ENCODE data around the gene RHOF. TPM values are rescaled to one million over a fixed set of nuclear protein-coding genes. Genes with fewer than 3 reads are reported as not detected.

Gene RHOF
- total RNA-seq, 1 experiment from 2014 or later: 71.8 TPM

GRCh38 chr12:121786440-121786825 lies 7.1 kb downstream of the RHOF start:
- Histone ChIP-seq H3K9me3 (ENCODE audit: control insufficient read depth, insufficient read depth, low read depth, low read length) (no peaks in the 10 kb centered on the region), H3K36me3 (ENCODE audit: control insufficient read depth, insufficient read depth, low read length) (no peaks in the 10 kb centered on the region), H3K4me3 (ENCODE audit: low read depth in 2 of 2, low read length in 2 of 2) (no peak overlapping the region), H3K4me1 (ENCODE audit: control insufficient read depth, insufficient read depth, low read length) (peaks cover 57% of the 10 kb centered on the region), H3K27me3 (ENCODE audit: control insufficient read depth, insufficient read depth, low read length) (no peaks in the 10 kb centered on the region), H3K27ac (ENCODE audit: low read length) (peak overlapping the region; percentile 79)
- ATAC-seq: peak; percentile 82
- no peak for DNase-seq (ENCODE audit: low read depth, low spot score)
- BruUV-seq (replicated peaks): no TSS peak
- in situ Hi-C loops (cut with HindIII; ENCODE audit: low pct_unique_long_range_greater_than_20kb, low sequenced_read_pairs) (no loop called here), intact Hi-C loops (cut with micrococcal nuclease; ENCODE audit: unreplicated experiment) (no loop called here)
- POLR2A ChIA-PET: no interaction called here
- CTCF ChIA-PET: interaction anchor here (0.5 to 2.8 kb wide), 2 partner anchors 8 to 310 kb away, joined by 4 to 9 read pairs; partner anchors contain the start of gene RHOF
- TF ChIP-seq REST (IDR thresholded peaks at IDR 0.05; ENCODE audit: insufficient read depth in 1 of 2, low read depth in 2 of 2, low read length in 1 of 2): no peak

DNA sequence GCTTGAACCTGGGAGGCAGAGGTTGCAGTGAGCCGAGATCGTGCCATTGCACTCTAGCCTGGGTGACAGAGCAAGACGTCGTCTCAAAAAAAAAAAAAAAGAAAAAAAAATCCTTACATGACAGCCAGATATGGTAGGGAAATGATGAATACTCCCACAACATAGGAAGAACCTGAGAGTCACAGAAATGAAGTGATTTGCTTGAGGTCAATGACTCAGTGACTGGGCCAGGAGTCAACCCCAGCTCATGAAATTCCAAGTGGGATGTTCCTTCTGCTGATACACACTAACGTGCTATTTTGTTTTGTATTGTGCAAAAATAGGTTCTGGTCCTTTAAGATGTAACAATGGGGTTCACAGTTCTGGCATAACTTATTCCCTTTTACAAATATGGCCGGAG lies 9.0 kb downstream of the RHOF start:
- Histone ChIP-seq H3K4me1 (ENCODE audit: control insufficient read depth, insufficient read depth, low read length) (peaks cover 45% of the 10 kb centered on the region), H3K27ac (ENCODE audit: low read length) (peak overlapping the region; percentile 41), H3K27me3 (ENCODE audit: control insufficient read depth, insufficient read depth, low read length) (no peaks in the 10 kb centered on the region), H3K9me3 (ENCODE audit: control insufficient read depth, insufficient read depth, low read depth, low read length) (no peaks in the 10 kb centered on the region), H3K36me3 (ENCODE audit: control insufficient read depth, insufficient read depth, low read length) (peaks cover 4% of the 10 kb centered on the region), H3K4me3 (ENCODE audit: low read depth in 2 of 2, low read length in 2 of 2) (peak overlapping the region in 1 of 2 experiments; percentile 35; a peak in 2 of 4 replicates)
- CTCF ChIA-PET: interaction anchor here (0.5 to 2.8 kb wide), 6 partner anchors 8 to 86 kb away, joined by 4 to 9 read pairs (median 5); partner anchors contain the start of gene RHOF
- TF ChIP-seq REST (IDR thresholded peaks at IDR 0.05; ENCODE audit: insufficient read depth in 1 of 2, low read depth in 2 of 2, low read length in 1 of 2) (no peak), POLR2AphosphoS5 (IDR thresholded peaks at IDR 0.05; ENCODE audit: low read depth, low read length) (peak; percentile 39; the same call in 1 of the 2 replicates)
- no TSS peak for BruUV-seq (replicated peaks)
- in situ Hi-C loops (cut with HindIII; ENCODE audit: low pct_unique_long_range_greater_than_20kb, low sequenced_read_pairs): no loop called here
- ATAC-seq (peak; percentile 50), DNase-seq (ENCODE audit: low read depth, low spot score) (no peak)
- POLR2A ChIA-PET: no interaction called here
- intact Hi-C loops (cut with micrococcal nuclease; ENCODE audit: unreplicated experiment): no loop called here

- ChIA-PET POLR2A (no interaction called here), CTCF (no interaction called here)
- BruUV-seq (replicated peaks): no TSS peak
- in situ Hi-C loops (cut with HindIII; ENCODE audit: low pct_unique_long_range_greater_than_20kb, low sequenced_read_pairs): no loop called here
- peaks cover 4% of the 10 kb centered on the region for H3K36me3 ChIP-seq (ENCODE audit: control insufficient read depth, insufficient read depth, low read length)
- ATAC-seq (no peak), DNase-seq (ENCODE audit: low read depth, low spot score) (no peak)
- H3K4me1 ChIP-seq (ENCODE audit: control insufficient read depth, insufficient read depth, low read length): peaks cover 47% of the 10 kb centered on the region
- intact Hi-C loops (cut with micrococcal nuclease; ENCODE audit: unreplicated experiment): no loop called here
- peak overlapping the region; percentile 10; the same call in 1 of the 2 replicates for H3K27ac ChIP-seq (ENCODE audit: low read length)
- H3K4me3 ChIP-seq (ENCODE audit: low read depth in 2 of 2, low read length in 2 of 2): no peak overlapping the region
- no peaks in the 10 kb centered on the region for H3K9me3 ChIP-seq (ENCODE audit: control insufficient read depth, insufficient read depth, low read depth, low read length)
- no peak for TF ChIP-seq SIN3A (IDR thresholded peaks at IDR 0.05; ENCODE audit: borderline replicate concordance, insufficient read depth, low read depth, low read length)
- TF ChIP-seq POLR2AphosphoS5 (IDR thresholded peaks at IDR 0.05; ENCODE audit: low read depth, low read length): no peak
- TF ChIP-seq TCF7L2 (IDR thresholded peaks at IDR 0.05; ENCODE audit: low read depth, low read length): no peak
- no peak for TF ChIP-seq REST (IDR thresholded peaks at IDR 0.05; ENCODE audit: insufficient read depth in 1 of 2, low read depth in 2 of 2, low read length in 1 of 2)
- TF ChIP-seq, protein P1, sequence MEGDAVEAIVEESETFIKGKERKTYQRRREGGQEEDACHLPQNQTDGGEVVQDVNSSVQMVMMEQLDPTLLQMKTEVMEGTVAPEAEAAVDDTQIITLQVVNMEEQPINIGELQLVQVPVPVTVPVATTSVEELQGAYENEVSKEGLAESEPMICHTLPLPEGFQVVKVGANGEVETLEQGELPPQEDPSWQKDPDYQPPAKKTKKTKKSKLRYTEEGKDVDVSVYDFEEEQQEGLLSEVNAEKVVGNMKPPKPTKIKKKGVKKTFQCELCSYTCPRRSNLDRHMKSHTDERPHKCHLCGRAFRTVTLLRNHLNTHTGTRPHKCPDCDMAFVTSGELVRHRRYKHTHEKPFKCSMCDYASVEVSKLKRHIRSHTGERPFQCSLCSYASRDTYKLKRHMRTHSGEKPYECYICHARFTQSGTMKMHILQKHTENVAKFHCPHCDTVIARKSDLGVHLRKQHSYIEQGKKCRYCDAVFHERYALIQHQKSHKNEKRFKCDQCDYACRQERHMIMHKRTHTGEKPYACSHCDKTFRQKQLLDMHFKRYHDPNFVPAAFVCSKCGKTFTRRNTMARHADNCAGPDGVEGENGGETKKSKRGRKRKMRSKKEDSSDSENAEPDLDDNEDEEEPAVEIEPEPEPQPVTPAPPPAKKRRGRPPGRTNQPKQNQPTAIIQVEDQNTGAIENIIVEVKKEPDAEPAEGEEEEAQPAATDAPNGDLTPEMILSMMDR (IDR thresholded peaks at IDR 0.05): no peak
- H3K27me3 ChIP-seq (ENCODE audit: control insufficient read depth, insufficient read depth, low read length): no peaks in the 10 kb centered on the region
These were observed 9.7 kb downstream of the RHOF start for GRCh38 chr12:121783766-121784165.
